GM21825 (cell line): ENCODE results near the gene KLLN.
"Not testable (repeated sequence)": the region's sequence is repeated elsewhere in the genome, so short reads cannot be mapped to it uniquely, and the experiment has no call there.

ENCODE experiments used
- ATAC-seq: cut with Tn5 transposase; IDR thresholded peaks from one replicate; pipeline ENCODE4 v1.9.1; 2021; ENCODE audit warnings: mild to moderate bottlenecking, moderate library complexity; ENCODE audit not compliant: unreplicated experiment

KLLN gene

GRCh38 chr10:87867453-87867852 lies 4.1 kb upstream of the KLLN start:
- no peak for ATAC-seq

GRCh38 chr10:87866412-87866974 lies 3.2 kb upstream of the KLLN start:
- ATAC-seq, result no peak

GRCh38 chr10:87865241-87865881 lies 2.0 kb upstream of the KLLN start:
- no peak for ATAC-seq

- no peak for ATAC-seq
Measured at GRCh38 chr10:87864496-87865059, 1.2 kb upstream of the KLLN start.

GRCh38 chr10:87863951-87864495 lies 690 bp upstream of the KLLN start:
- ATAC-seq, result peak; percentile 1

GRCh38 chr10:87862679-87863052 lies 667 bp downstream of the KLLN start:
- ATAC-seq, result peak; percentile 5

GRCh38 chr10:87861953-87862678 lies 1.2 kb downstream of the KLLN start:
- ATAC-seq, result peak; percentile 52

GRCh38 chr10:87861566-87861952 lies 1.8 kb downstream of the KLLN start:
- no peak for ATAC-seq

GRCh38 chr10:87860816-87861403 lies 2.4 kb downstream of the KLLN start:
- ATAC-seq, result no peak

GRCh38 chr10:87860156-87860795 lies 3.1 kb downstream of the KLLN start:
- ATAC-seq, result no peak

- not testable (repeated sequence) for ATAC-seq
Measured at GRCh38 chr10:87855665-87856064, 7.7 kb downstream of the KLLN start.

- ATAC-seq, result not testable (repeated sequence)
Measured at GRCh38 chr10:87855247-87855646, 8.1 kb downstream of the KLLN start.

- no peak for ATAC-seq
Measured at GRCh38 chr10:87852089-87852488, 11.2 kb downstream of the KLLN start.

GRCh38 chr10:87850742-87851205 lies 12.6 kb downstream of the KLLN start:
- peak; percentile 64 for ATAC-seq

- ATAC-seq, result no peak
Measured at GRCh38 chr10:87849001-87849400, 14.3 kb downstream of the KLLN start.

GRCh38 chr10:87847550-87847949 lies 15.8 kb downstream of the KLLN start:
- ATAC-seq, result no peak

- ATAC-seq, result not testable (repeated sequence)
Measured at GRCh38 chr10:87846711-87847110, 16.6 kb downstream of the KLLN start.

- ATAC-seq, result no peak
Measured at GRCh38 chr10:87846023-87846422, 17.3 kb downstream of the KLLN start.

- ATAC-seq, result no peak
Measured at GRCh38 chr10:87845624-87845998, 17.7 kb downstream of the KLLN start.

- no peak for ATAC-seq
Measured at GRCh38 chr10:87844837-87845623, 18.3 kb downstream of the KLLN start.
